Measurements from ENCODE around the gene SLC6A4.
"Not testable (repeated sequence)": the region's sequence is repeated elsewhere in the genome, so short reads cannot be mapped to it uniquely, and the experiment has no call there.

The SLC6A4 gene

GRCh38 chr17:30158896-30159625 lies 76.4 kb downstream of the SLC6A4 start:
- TF ChIP-seq MAX (IDR thresholded peaks at IDR 0.05; ENCODE audit: low read depth, low read length) (no peak), CTCF (IDR thresholded peaks at IDR 0.05; ENCODE audit: low read depth, low read length) (no peak), MYC (IDR thresholded peaks at IDR 0.05; ENCODE audit: low read depth, low read length) (no peak), POLR2A (IDR thresholded peaks at IDR 0.05; ENCODE audit: extremely low read depth, insufficient read length) (no peak)
- DNase-seq (ENCODE audit: low read depth): no peak

GRCh38 chr17:30155389-30155788 lies 80.1 kb downstream of the SLC6A4 start:
- DNase-seq (ENCODE audit: low read depth): no peak
- no peak overlapping the region for H3K4me3 ChIP-seq (ENCODE audit: low read depth, low read length)
- no peak for TF ChIP-seq MAX (IDR thresholded peaks at IDR 0.05; ENCODE audit: low read depth, low read length)
- no peak for TF ChIP-seq MYC (IDR thresholded peaks at IDR 0.05; ENCODE audit: low read depth, low read length)
- no peak for TF ChIP-seq POLR2A (IDR thresholded peaks at IDR 0.05; ENCODE audit: extremely low read depth, insufficient read length)

More at GRCh38 chr17:30158896-30159625, 76.4 kb downstream of the SLC6A4 start:
- no peak overlapping the region for H3K4me3 ChIP-seq (ENCODE audit: low read depth, low read length)

GRCh38 chr17:30153463-30153862 lies 82.0 kb downstream of the SLC6A4 start:
- no peak for TF ChIP-seq MYC (IDR thresholded peaks at IDR 0.05; ENCODE audit: low read depth, low read length)
- no peak for TF ChIP-seq MAX (IDR thresholded peaks at IDR 0.05; ENCODE audit: low read depth, low read length)
- no peak for TF ChIP-seq CTCF (IDR thresholded peaks at IDR 0.05; ENCODE audit: low read depth, low read length)
- no peak for TF ChIP-seq POLR2A (IDR thresholded peaks at IDR 0.05; ENCODE audit: extremely low read depth, insufficient read length)
- DNase-seq (ENCODE audit: low read depth): no peak

GRCh38 chr17:30151471-30151870 lies 84.0 kb downstream of the SLC6A4 start:
- no peak for TF ChIP-seq MYC (IDR thresholded peaks at IDR 0.05; ENCODE audit: low read depth, low read length)
- TF ChIP-seq CTCF (IDR thresholded peaks at IDR 0.05; ENCODE audit: low read depth, low read length): no peak
- no peak for TF ChIP-seq POLR2A (IDR thresholded peaks at IDR 0.05; ENCODE audit: extremely low read depth, insufficient read length)
- no peak for TF ChIP-seq MAX (IDR thresholded peaks at IDR 0.05; ENCODE audit: low read depth, low read length)
- no peak for DNase-seq (ENCODE audit: low read depth)

More at GRCh38 chr17:30153463-30153862, 82.0 kb downstream of the SLC6A4 start:
- H3K4me3 ChIP-seq (ENCODE audit: low read depth, low read length): no peak overlapping the region

GRCh38 chr17:30148376-30148775 lies 87.1 kb downstream of the SLC6A4 start:
- TF ChIP-seq MAX (IDR thresholded peaks at IDR 0.05; ENCODE audit: low read depth, low read length) (no peak), CTCF (IDR thresholded peaks at IDR 0.05; ENCODE audit: low read depth, low read length) (no peak), MYC (IDR thresholded peaks at IDR 0.05; ENCODE audit: low read depth, low read length) (no peak), POLR2A (IDR thresholded peaks at IDR 0.05; ENCODE audit: extremely low read depth, insufficient read length) (no peak)
- DNase-seq (ENCODE audit: low read depth): no peak
- H3K4me3 ChIP-seq (ENCODE audit: low read depth, low read length): no peak overlapping the region

More at GRCh38 chr17:30151471-30151870, 84.0 kb downstream of the SLC6A4 start:
- no peak overlapping the region for H3K4me3 ChIP-seq (ENCODE audit: low read depth, low read length)

DNA sequence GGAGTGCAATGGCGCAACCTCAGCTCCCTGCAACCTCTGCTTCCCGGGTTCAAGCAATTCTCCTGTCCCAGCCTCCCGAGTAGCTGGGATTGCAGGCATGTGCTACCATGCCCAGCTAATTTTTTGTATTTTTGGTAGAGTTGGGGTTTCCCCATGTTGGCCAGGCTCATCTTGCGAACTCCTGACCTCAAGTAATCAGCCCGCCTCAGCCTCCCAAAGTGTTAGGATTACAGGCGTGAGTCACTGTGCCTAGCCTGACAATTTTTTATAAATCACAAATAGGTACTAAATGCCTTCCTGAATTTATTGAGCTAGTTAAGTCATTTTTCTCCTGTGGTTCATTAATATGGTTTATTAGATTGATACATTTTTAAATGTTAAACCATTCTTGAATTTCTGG lies 87.6 kb downstream of the SLC6A4 start:
- not testable (repeated sequence) for DNase-seq (ENCODE audit: low read depth); H3K4me3 ChIP-seq (ENCODE audit: low read depth, low read length)
